GM19099 (cell line): ENCODE measurements around the gene HOXA10.

Experiments used
- POLR2A ChIP-seq: IDR thresholded peaks from 3 replicates; pipeline ENCODE4 v1.6.1; 2011; ENCODE audit warnings: low read depth; ENCODE audit not compliant: insufficient read length; ENCODE audit errors: extremely low read depth

Gene HOXA10

GRCh38 chr7:27147199-27148030 lies 26.7 kb downstream of the HOXA10 start, which contains the start of gene HOXA6:
HOXA6 (minus strand) TSS chr7:27147774; CDS start chr7:27147749, 25 bp downstream.
- no peak for TF ChIP-seq POLR2A

- TF ChIP-seq POLR2A: no peak
These were observed 27.5 kb downstream of the HOXA10 start for GRCh38 chr7:27146491-27147198.

- no peak for TF ChIP-seq POLR2A
These were observed 28.2 kb downstream of the HOXA10 start for GRCh38 chr7:27145914-27146412.

- TF ChIP-seq POLR2A: no peak
These were observed 28.8 kb downstream of the HOXA10 start for GRCh38 chr7:27145165-27145913.

- no peak for TF ChIP-seq POLR2A
These were observed 29.3 kb downstream of the HOXA10 start for GRCh38 chr7:27144781-27145164.

- TF ChIP-seq POLR2A: no peak
These were observed 30.0 kb downstream of the HOXA10 start for GRCh38 chr7:27143950-27144780.

GRCh38 chr7:27143023-27143949 lies 30.8 kb downstream of the HOXA10 start, which contains the start of gene HOXA5:
HOXA5 (minus strand) TSS chr7:27143681; CDS start chr7:27143607, 74 bp downstream.
- no peak for TF ChIP-seq POLR2A

- TF ChIP-seq POLR2A: no peak
These were observed 31.5 kb downstream of the HOXA10 start for GRCh38 chr7:27142580-27143022.

GRCh38 chr7:27141923-27142579 lies 32.1 kb downstream of the HOXA10 start:
- TF ChIP-seq POLR2A: no peak

GRCh38 chr7:27141137-27141922 lies 32.8 kb downstream of the HOXA10 start:
- no peak for TF ChIP-seq POLR2A

GRCh38 chr7:27140126-27140857 lies 33.8 kb downstream of the HOXA10 start:
- TF ChIP-seq POLR2A: no peak
